OCI-LY1 (cell line): ENCODE results near the gene FGD1.

Experiments
- EZH2 ChIP-seq: fragments of 200-600 bp; sonication (generic), shearing (Covaris generic); IDR thresholded peaks from 2 replicates; pipeline ENCODE4 v1.8.0; 2017; ENCODE audit warnings: borderline replicate concordance, mixed run types, mild to moderate bottlenecking, antibody characterized with exemption, low read length, moderate library complexity, mixed read lengths
- TF ChIP-seq, protein P1 (sequence below): fragments of 200-600 bp; sonication (generic), shearing (Covaris generic); IDR thresholded peaks from 2 replicates; pipeline ENCODE4 v1.5.1; 2017; ENCODE audit warnings: mild to moderate bottlenecking, antibody characterized with exemption, low read length, moderate library complexity, mixed read lengths

DNA sequence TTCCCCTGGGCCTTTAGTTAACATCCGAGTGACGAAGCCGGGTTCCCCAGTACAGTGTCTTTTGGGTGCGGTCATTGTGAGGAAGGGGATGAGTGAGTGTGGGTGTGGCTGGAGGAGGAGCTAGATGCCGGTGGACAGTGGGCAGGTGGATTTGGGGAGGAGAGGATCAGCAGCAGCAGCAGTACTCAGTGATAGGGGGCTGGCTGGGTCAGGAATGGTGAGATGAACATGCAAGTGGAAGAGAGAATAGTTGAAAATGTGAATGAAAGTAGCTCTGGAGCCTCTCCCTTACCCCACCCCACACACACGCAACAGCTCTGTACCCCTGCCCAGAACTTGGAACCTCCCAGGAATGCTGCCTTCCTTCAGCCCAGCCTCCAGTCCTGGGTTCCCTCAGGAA, 51.3 kb downstream of the FGD1 start:
- TF ChIP-seq, protein P1, sequence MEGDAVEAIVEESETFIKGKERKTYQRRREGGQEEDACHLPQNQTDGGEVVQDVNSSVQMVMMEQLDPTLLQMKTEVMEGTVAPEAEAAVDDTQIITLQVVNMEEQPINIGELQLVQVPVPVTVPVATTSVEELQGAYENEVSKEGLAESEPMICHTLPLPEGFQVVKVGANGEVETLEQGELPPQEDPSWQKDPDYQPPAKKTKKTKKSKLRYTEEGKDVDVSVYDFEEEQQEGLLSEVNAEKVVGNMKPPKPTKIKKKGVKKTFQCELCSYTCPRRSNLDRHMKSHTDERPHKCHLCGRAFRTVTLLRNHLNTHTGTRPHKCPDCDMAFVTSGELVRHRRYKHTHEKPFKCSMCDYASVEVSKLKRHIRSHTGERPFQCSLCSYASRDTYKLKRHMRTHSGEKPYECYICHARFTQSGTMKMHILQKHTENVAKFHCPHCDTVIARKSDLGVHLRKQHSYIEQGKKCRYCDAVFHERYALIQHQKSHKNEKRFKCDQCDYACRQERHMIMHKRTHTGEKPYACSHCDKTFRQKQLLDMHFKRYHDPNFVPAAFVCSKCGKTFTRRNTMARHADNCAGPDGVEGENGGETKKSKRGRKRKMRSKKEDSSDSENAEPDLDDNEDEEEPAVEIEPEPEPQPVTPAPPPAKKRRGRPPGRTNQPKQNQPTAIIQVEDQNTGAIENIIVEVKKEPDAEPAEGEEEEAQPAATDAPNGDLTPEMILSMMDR, result no peak
- TF ChIP-seq EZH2, result no peak
